HT-29 (cell line): ENCODE data around the gene TANGO6. TPM values are rescaled to one million over a fixed set of nuclear protein-coding genes. Genes with fewer than 3 reads are reported as not detected.

Experiments
- DNase-seq: peaks from one replicate; pipeline ENCODE4 v3.0.0-alpha.2; 2015; ENCODE audit warnings: low spot score
- total RNA-seq: library from RNA; depleted of rRNA; stranded (reverse); fragments of >200 nt; shearing (Covaris generic); gene quantifications from 2 replicates; pipeline ENCODE4 v1.2.3, GENCODE V29; 2014

The TANGO6 gene
- total RNA-seq, 1 experiment from 2014 or later: 3.6 TPM

GRCh38 chr16:68999114-68999513, 155.8 kb downstream of the TANGO6 start:
- no peak for DNase-seq

- no peak for DNase-seq
Observed at GRCh38 chr16:69003500-69003899, 160.2 kb downstream of the TANGO6 start.

- DNase-seq: no peak
Observed at GRCh38 chr16:69005641-69006355, 162.5 kb downstream of the TANGO6 start.

- DNase-seq: no peak
Observed at GRCh38 chr16:69012906-69013305, 169.6 kb downstream of the TANGO6 start.

- no peak for DNase-seq
Observed at GRCh38 chr16:69013991-69014390, 170.7 kb downstream of the TANGO6 start.

GRCh38 chr16:69014811-69015210, 171.5 kb downstream of the TANGO6 start:
- DNase-seq: no peak

GRCh38 chr16:69017036-69017783, 173.9 kb downstream of the TANGO6 start:
- peak; percentile 12 for DNase-seq

GRCh38 chr16:69019811-69020210, 176.5 kb downstream of the TANGO6 start:
- no peak for DNase-seq

- no peak for DNase-seq
Observed at GRCh38 chr16:69029121-69029520, 185.8 kb downstream of the TANGO6 start.

- peak; percentile 94 for DNase-seq
Observed at GRCh38 chr16:69031877-69032301, 188.6 kb downstream of the TANGO6 start.

- DNase-seq: no peak
Observed at GRCh38 chr16:69033151-69033949, 190.0 kb downstream of the TANGO6 start.

- DNase-seq: no peak
Observed at GRCh38 chr16:69035375-69035774, 192.0 kb downstream of the TANGO6 start.

GRCh38 chr16:69036399-69037091, 193.2 kb downstream of the TANGO6 start:
- DNase-seq: no peak

- DNase-seq: no peak
Observed at GRCh38 chr16:69037373-69038160, 194.2 kb downstream of the TANGO6 start.

- DNase-seq: no peak
Observed at GRCh38 chr16:69039333-69039941, 196.1 kb downstream of the TANGO6 start.

GRCh38 chr16:69040144-69040909, 197.0 kb downstream of the TANGO6 start:
- peak; percentile 27 for DNase-seq

- DNase-seq: no peak
Observed at GRCh38 chr16:69048328-69049120, 205.2 kb downstream of the TANGO6 start.

- no peak for DNase-seq
Observed at GRCh38 chr16:69049146-69049545, 205.8 kb downstream of the TANGO6 start.
